Measurements from ENCODE around the gene VPS36.

VPS36 gene

GRCh38 chr13:52446265-52446664, 4.2 kb downstream of the VPS36 start:
- H3K27ac Mint-ChIP-seq: no peak overlapping the region
- TF ChIP-seq, protein P1, sequence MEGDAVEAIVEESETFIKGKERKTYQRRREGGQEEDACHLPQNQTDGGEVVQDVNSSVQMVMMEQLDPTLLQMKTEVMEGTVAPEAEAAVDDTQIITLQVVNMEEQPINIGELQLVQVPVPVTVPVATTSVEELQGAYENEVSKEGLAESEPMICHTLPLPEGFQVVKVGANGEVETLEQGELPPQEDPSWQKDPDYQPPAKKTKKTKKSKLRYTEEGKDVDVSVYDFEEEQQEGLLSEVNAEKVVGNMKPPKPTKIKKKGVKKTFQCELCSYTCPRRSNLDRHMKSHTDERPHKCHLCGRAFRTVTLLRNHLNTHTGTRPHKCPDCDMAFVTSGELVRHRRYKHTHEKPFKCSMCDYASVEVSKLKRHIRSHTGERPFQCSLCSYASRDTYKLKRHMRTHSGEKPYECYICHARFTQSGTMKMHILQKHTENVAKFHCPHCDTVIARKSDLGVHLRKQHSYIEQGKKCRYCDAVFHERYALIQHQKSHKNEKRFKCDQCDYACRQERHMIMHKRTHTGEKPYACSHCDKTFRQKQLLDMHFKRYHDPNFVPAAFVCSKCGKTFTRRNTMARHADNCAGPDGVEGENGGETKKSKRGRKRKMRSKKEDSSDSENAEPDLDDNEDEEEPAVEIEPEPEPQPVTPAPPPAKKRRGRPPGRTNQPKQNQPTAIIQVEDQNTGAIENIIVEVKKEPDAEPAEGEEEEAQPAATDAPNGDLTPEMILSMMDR (IDR thresholded peaks at IDR 0.05; ENCODE audit: unreplicated experiment in 3 of 3): no peak
- peaks cover 15% of the 10 kb centered on the region for H3K4me1 Mint-ChIP-seq
- H3K36me3 Mint-ChIP-seq (ENCODE audit: low read depth): peaks cover 17% of the 10 kb centered on the region
- no peaks in the 10 kb centered on the region for H3K27me3 Mint-ChIP-seq (ENCODE audit: low read depth)
- H3K4me3 Mint-ChIP-seq: no peak overlapping the region
- no peaks in the 10 kb centered on the region for H3K9me3 Mint-ChIP-seq

DNA sequence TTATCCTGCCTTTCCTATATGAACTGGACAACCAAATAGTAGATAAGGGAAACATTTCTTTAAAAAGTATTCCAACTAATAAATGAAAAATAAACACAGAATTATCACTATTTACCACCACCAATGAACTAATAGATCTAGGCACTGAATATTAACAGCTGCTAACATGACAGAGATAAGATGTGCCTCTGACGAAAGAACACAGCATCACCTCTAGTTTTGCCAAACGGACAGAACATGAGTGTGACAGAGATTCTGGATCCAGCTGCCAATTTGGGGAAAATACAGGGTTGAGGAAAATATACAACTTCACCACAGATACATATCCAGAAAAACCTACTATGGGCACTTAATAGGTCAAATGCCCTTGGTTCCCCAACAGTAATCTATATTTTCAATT, 18.0 kb downstream of the VPS36 start:
- H3K4me1 Mint-ChIP-seq: no peaks in the 10 kb centered on the region
- H3K4me3 Mint-ChIP-seq: no peak overlapping the region
- no peak overlapping the region for H3K27ac Mint-ChIP-seq
- H3K27me3 Mint-ChIP-seq (ENCODE audit: low read depth): no peaks in the 10 kb centered on the region
- TF ChIP-seq, protein P1 (IDR thresholded peaks at IDR 0.05; ENCODE audit: unreplicated experiment in 3 of 3): no peak
- no peaks in the 10 kb centered on the region for H3K9me3 Mint-ChIP-seq
- H3K36me3 Mint-ChIP-seq (ENCODE audit: low read depth): peaks cover 64% of the 10 kb centered on the region

GRCh38 chr13:52428295-52428694, 22.1 kb downstream of the VPS36 start:
- TF ChIP-seq, protein P1 (IDR thresholded peaks at IDR 0.05; ENCODE audit: unreplicated experiment in 3 of 3): no peak
- peaks cover 59% of the 10 kb centered on the region for H3K36me3 Mint-ChIP-seq (ENCODE audit: low read depth)
- H3K27ac Mint-ChIP-seq: no peak overlapping the region
- H3K4me3 Mint-ChIP-seq: no peak overlapping the region
- no peaks in the 10 kb centered on the region for H3K27me3 Mint-ChIP-seq (ENCODE audit: low read depth)
- no peaks in the 10 kb centered on the region for H3K9me3 Mint-ChIP-seq
- no peaks in the 10 kb centered on the region for H3K4me1 Mint-ChIP-seq

GRCh38 chr13:52421216-52421615, 29.2 kb downstream of the VPS36 start:
- Mint-ChIP-seq H3K27ac (no peak overlapping the region), H3K36me3 (ENCODE audit: low read depth) (peaks cover 74% of the 10 kb centered on the region), H3K27me3 (ENCODE audit: low read depth) (no peaks in the 10 kb centered on the region)

DNA sequence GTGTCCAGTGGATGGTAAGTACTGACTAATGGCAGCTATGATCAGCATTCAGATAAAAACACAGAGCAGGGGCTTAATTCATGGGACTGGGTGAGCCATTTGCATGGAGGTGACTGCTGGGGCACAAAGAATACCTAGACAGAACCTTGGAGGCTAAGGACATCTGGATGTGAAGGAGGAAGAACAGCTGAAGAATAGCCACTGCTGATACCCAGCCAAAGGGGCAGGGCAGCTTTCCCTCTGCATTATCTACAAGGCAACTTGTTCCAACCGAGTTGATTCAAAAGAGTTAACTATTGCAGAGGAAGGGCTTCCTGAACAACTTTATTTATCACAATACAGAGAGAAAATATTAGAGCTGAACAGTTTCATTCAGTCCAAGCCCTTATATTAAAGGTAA, 31.4 kb downstream of the VPS36 start:
- Mint-ChIP-seq H3K27me3 (ENCODE audit: low read depth) (no peaks in the 10 kb centered on the region), H3K4me1 (no peaks in the 10 kb centered on the region), H3K9me3 (no peaks in the 10 kb centered on the region), H3K27ac (no peak overlapping the region), H3K4me3 (no peak overlapping the region), H3K36me3 (ENCODE audit: low read depth) (peaks cover 70% of the 10 kb centered on the region)
- TF ChIP-seq, protein P1 (IDR thresholded peaks at IDR 0.05; ENCODE audit: unreplicated experiment in 3 of 3): no peak

More at GRCh38 chr13:52421216-52421615, 29.2 kb downstream of the VPS36 start:
- TF ChIP-seq, protein P1 (IDR thresholded peaks at IDR 0.05; ENCODE audit: unreplicated experiment in 3 of 3): no peak
- no peaks in the 10 kb centered on the region for H3K4me1 Mint-ChIP-seq
- no peak overlapping the region for H3K4me3 Mint-ChIP-seq
- H3K9me3 Mint-ChIP-seq: no peaks in the 10 kb centered on the region

DNA sequence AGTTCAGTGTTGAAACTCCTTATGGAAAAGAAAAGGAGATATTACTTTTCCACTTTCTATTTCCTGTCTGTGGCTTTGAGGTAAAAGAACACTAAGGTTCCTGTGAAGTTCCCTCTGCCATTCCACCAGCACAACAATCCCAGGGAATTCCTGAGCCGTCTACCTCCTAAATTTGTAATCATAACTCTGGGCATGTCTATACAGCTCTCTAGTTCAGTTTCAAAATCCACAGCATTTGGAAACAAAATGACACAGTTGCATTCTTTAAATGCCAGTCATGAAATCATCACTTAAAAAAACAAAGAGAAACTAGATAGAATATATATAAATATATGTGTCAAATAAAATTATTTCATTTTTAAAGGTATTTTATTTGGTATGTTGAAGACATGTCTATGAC, 35.5 kb downstream of the VPS36 start:
- H3K9me3 Mint-ChIP-seq: no peaks in the 10 kb centered on the region
- H3K4me1 Mint-ChIP-seq: no peaks in the 10 kb centered on the region
- no peak overlapping the region for H3K27ac Mint-ChIP-seq
- peaks cover 55% of the 10 kb centered on the region for H3K36me3 Mint-ChIP-seq (ENCODE audit: low read depth)
- H3K4me3 Mint-ChIP-seq: no peak overlapping the region
- H3K27me3 Mint-ChIP-seq (ENCODE audit: low read depth): no peaks in the 10 kb centered on the region
- TF ChIP-seq, protein P1 (IDR thresholded peaks at IDR 0.05; ENCODE audit: unreplicated experiment in 3 of 3): no peak
